Measurements from ENCODE around the gene PITPNC1.

DNA sequence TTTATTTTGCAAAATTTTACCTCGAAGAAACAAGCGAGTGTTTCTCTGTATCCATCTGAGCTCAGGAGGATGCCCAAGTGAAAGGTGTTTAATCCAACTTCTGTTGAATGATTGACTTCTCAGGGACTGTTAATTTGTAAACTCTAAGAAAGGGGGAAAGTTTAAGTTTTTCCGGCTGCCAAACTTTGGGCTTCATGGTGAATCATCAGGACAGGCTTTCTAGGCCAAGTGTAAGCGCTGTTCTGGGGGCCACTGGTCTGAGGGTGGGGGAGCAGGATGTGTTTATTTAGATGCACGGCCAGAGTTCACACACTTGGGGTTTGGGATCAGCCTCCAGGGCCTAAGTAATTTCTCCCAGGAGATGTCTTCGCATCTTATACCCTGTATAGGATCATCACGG, 110.4 kb downstream of the PITPNC1 start:
- TF ChIP-seq, protein P1, sequence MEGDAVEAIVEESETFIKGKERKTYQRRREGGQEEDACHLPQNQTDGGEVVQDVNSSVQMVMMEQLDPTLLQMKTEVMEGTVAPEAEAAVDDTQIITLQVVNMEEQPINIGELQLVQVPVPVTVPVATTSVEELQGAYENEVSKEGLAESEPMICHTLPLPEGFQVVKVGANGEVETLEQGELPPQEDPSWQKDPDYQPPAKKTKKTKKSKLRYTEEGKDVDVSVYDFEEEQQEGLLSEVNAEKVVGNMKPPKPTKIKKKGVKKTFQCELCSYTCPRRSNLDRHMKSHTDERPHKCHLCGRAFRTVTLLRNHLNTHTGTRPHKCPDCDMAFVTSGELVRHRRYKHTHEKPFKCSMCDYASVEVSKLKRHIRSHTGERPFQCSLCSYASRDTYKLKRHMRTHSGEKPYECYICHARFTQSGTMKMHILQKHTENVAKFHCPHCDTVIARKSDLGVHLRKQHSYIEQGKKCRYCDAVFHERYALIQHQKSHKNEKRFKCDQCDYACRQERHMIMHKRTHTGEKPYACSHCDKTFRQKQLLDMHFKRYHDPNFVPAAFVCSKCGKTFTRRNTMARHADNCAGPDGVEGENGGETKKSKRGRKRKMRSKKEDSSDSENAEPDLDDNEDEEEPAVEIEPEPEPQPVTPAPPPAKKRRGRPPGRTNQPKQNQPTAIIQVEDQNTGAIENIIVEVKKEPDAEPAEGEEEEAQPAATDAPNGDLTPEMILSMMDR (IDR thresholded peaks at IDR 0.05): no peak
- TF ChIP-seq POLR2A (IDR thresholded peaks at IDR 0.05): no peak

All from uterus (tissue), 2 donors.